ENCODE data around the gene SHISA8. TPM values are rescaled to one million over a fixed set of nuclear protein-coding genes. Genes with fewer than 3 reads are reported as not detected.
"Not testable (repeated sequence)": the region's sequence is repeated elsewhere in the genome, so short reads cannot be mapped to it uniquely, and the experiment has no call there.

The SHISA8 gene
- total and polyA plus RNA-seq, 2 experiments from 2014 or later, result 0.33 TPM; not detected in 1

DNA sequence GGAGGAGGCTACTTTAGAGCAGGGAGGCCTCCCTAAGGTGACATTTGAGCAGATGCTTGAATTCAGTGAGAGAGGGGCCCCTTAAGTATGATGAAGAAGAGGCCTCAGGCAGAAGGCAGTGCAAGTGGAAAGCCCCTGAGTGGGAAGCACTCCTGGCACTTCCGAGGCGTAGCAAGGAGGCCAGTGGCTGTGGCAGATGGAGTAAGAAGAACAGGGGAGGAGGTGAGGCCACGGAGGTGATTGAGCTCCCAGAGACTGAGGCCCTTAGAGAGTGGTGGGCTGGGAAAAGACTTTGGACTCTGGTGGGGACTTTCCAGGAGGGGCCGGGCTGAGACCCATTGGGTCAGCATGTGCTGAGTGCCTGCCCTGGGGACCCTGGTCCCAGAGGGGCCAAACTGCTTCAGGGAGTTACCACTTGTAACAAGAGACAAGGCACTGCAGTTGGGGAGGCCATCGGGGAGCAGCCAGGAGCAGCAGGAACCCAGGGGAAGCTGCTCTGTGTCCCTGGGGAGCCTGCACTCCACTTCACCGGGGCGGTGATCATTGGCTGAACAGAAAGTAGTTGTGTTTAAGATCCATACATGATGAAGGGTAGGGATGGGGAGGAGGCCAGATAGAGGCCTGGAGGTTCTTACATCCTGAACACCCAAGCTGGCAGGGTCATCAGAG lies 34.6 kb upstream of the SHISA8 start:
- Histone ChIP-seq H2AFZ (no peak overlapping the region), H3K36me3 (replicated peaks; ENCODE audit: insufficient read depth, low read depth) (no peaks in the 10 kb centered on the region), H3K4me1 (ENCODE audit: insufficient read depth) (peaks cover 6% of the 10 kb centered on the region), H3K4me3 (no peak overlapping the region), H4K20me1 (ENCODE audit: insufficient read depth, poor library complexity, severe bottlenecking) (no peaks in the 10 kb centered on the region), H3K27me3 (no peaks in the 10 kb centered on the region), H3K79me2 (peaks cover 7% of the 10 kb centered on the region), H3K9me2 (replicated peaks; ENCODE audit: insufficient read depth) (no peaks in the 10 kb centered on the region), H3K4me2 (no peak overlapping the region), H3K9me3 (ENCODE audit: low read depth) (no peaks in the 10 kb centered on the region), H3K27ac (no peak overlapping the region)
- TF ChIP-seq EZH2 (IDR thresholded peaks at IDR 0.05; ENCODE audit: borderline replicate concordance) (no peak), EZH2phosphoT487 (IDR thresholded peaks at IDR 0.05; ENCODE audit: low read depth, severe bottlenecking, unreplicated experiment) (no peak)
- TF ChIP-seq, protein P1, sequence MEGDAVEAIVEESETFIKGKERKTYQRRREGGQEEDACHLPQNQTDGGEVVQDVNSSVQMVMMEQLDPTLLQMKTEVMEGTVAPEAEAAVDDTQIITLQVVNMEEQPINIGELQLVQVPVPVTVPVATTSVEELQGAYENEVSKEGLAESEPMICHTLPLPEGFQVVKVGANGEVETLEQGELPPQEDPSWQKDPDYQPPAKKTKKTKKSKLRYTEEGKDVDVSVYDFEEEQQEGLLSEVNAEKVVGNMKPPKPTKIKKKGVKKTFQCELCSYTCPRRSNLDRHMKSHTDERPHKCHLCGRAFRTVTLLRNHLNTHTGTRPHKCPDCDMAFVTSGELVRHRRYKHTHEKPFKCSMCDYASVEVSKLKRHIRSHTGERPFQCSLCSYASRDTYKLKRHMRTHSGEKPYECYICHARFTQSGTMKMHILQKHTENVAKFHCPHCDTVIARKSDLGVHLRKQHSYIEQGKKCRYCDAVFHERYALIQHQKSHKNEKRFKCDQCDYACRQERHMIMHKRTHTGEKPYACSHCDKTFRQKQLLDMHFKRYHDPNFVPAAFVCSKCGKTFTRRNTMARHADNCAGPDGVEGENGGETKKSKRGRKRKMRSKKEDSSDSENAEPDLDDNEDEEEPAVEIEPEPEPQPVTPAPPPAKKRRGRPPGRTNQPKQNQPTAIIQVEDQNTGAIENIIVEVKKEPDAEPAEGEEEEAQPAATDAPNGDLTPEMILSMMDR (IDR thresholded peaks at IDR 0.05; ENCODE audit: poor library complexity), result no peak
- no peak for DNase-seq (ENCODE audit: low spot score)
- 85% methylated on average over 7 of the region's 7 CpGs for WGBS (ENCODE audit: low lambda C conversion rate, missing lambda C conversion rate)

DNA sequence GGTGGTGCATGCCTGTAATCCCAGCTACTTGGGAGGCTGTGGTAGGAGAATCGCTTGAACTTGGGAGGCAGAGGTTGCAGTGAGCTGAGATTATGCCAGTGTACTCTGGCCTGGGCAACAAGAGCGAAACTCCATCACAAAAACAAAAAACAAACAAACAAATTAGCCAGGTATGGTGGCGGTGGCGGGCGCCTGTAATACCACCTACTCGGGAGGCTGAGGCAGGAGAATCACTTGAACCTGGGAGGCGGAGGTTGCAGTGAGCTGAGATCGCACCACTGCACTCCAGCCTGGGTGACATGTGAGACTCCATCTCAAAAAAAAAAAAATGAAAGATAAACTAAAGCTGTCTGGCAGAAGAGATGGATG lies 34.0 kb upstream of the SHISA8 start:
- DNase-seq (ENCODE audit: low spot score); H2AFZ ChIP-seq; H3K79me2 ChIP-seq; H3K36me3 ChIP-seq (replicated peaks; ENCODE audit: insufficient read depth, low read depth); H4K20me1 ChIP-seq (ENCODE audit: insufficient read depth, poor library complexity, severe bottlenecking); H3K4me2 ChIP-seq; H3K9me2 ChIP-seq (replicated peaks; ENCODE audit: insufficient read depth); H3K27me3 ChIP-seq; H3K4me3 ChIP-seq; H3K9me3 ChIP-seq (ENCODE audit: low read depth); H3K27ac ChIP-seq; H3K4me1 ChIP-seq (ENCODE audit: insufficient read depth): not testable (repeated sequence)
- WGBS (ENCODE audit: low lambda C conversion rate, missing lambda C conversion rate), result 91% methylated on average over 8 of the region's 8 CpGs

DNA sequence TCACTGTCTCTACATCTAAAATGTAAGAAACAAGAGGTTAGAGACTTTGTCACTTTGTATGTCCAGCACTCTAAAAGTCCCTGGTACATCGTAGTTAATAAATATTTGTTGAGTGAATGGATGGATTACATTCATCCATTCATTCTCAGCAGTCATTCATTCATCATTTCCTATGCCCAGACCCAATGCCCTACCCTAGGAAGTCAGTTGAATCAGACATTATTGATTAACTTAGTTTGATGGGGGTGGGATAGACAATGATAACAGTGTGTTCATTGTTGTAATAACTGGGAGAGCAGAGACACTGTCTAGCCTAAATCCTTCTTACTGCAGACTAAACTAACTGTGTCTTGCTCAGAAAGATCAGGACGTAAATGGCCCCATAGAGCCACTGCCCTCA lies 33.3 kb upstream of the SHISA8 start:
- H3K4me2 ChIP-seq, result no peak overlapping the region
- peaks cover 7% of the 10 kb centered on the region for H3K79me2 ChIP-seq
- H3K4me1 ChIP-seq (ENCODE audit: insufficient read depth), result peaks cover 6% of the 10 kb centered on the region
- 94% methylated on average over 2 of the region's 2 CpGs for WGBS (ENCODE audit: low lambda C conversion rate, missing lambda C conversion rate)
- H3K9me3 ChIP-seq (ENCODE audit: low read depth), result no peaks in the 10 kb centered on the region
- H3K9me2 ChIP-seq (replicated peaks; ENCODE audit: insufficient read depth), result no peaks in the 10 kb centered on the region
- H3K27ac ChIP-seq, result no peak overlapping the region
- H3K36me3 ChIP-seq (replicated peaks; ENCODE audit: insufficient read depth, low read depth), result no peaks in the 10 kb centered on the region
- no peak overlapping the region for H3K4me3 ChIP-seq
- TF ChIP-seq EZH2phosphoT487 (IDR thresholded peaks at IDR 0.05; ENCODE audit: low read depth, severe bottlenecking, unreplicated experiment) (no peak), EZH2 (IDR thresholded peaks at IDR 0.05; ENCODE audit: borderline replicate concordance) (no peak)
- TF ChIP-seq, protein P1 (IDR thresholded peaks at IDR 0.05; ENCODE audit: poor library complexity), result no peak
- no peak for DNase-seq (ENCODE audit: low spot score)
- no peak overlapping the region for H2AFZ ChIP-seq
- H3K27me3 ChIP-seq, result no peaks in the 10 kb centered on the region
- H4K20me1 ChIP-seq (ENCODE audit: insufficient read depth, poor library complexity, severe bottlenecking), result no peaks in the 10 kb centered on the region

DNA sequence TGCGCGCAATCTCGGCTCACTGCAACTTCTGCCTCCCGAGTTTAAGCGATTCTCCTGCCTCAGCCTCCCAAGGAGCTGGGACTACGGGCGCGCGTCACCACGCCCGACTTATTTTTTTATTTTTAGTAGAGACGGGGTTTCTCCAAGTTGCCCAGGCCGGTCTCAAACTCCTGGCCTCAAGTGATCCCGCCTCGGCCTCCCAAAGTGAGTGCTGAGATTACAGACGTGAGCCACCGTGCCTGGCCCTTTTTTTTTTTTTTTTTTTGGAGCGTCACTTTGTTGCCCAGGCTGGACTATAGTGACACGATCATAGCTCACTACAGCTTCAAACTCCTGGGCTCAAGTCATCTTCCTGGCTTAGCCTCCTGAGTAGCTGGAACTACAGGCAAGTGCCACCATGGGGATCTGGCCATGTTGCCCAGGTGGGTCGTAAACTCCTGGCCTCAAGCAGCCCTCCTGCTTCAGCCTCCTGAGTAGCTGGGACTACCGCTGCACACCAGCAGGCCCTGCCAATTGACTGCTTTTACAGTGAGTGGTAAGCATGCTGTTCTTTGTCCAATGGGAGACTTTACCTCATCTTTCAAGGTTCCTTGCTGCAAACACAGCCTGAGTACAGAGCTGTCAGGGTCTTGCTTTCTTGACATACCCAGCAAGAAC lies 32.7 kb upstream of the SHISA8 start:
- Histone ChIP-seq H3K27me3 (no peaks in the 10 kb centered on the region), H3K4me3 (no peak overlapping the region), H3K9me2 (replicated peaks; ENCODE audit: insufficient read depth) (no peaks in the 10 kb centered on the region), H3K36me3 (replicated peaks; ENCODE audit: insufficient read depth, low read depth) (no peaks in the 10 kb centered on the region), H4K20me1 (ENCODE audit: insufficient read depth, poor library complexity, severe bottlenecking) (no peaks in the 10 kb centered on the region), H3K4me1 (ENCODE audit: insufficient read depth) (peaks cover 6% of the 10 kb centered on the region), H3K9me3 (ENCODE audit: low read depth) (no peaks in the 10 kb centered on the region), H2AFZ (peak overlapping the region; percentile 27), H3K27ac (no peak overlapping the region), H3K79me2 (peaks cover 7% of the 10 kb centered on the region), H3K4me2 (peak overlapping the region; percentile 94)
- TF ChIP-seq, protein P1 (IDR thresholded peaks at IDR 0.05; ENCODE audit: poor library complexity), result no peak
- no peak for TF ChIP-seq EZH2phosphoT487 (IDR thresholded peaks at IDR 0.05; ENCODE audit: low read depth, severe bottlenecking, unreplicated experiment)
- no peak for TF ChIP-seq EZH2 (IDR thresholded peaks at IDR 0.05; ENCODE audit: borderline replicate concordance)
- WGBS (ENCODE audit: low lambda C conversion rate, missing lambda C conversion rate), result 91% methylated on average over 16 of the region's 21 CpGs
- DNase-seq (ENCODE audit: low spot score), result no peak
